Measurements from ENCODE around the gene ROGDI.
A peak's percentile ranks its signal among the peaks of the same experiment; 100 is the strongest.

The ROGDI gene

DNA sequence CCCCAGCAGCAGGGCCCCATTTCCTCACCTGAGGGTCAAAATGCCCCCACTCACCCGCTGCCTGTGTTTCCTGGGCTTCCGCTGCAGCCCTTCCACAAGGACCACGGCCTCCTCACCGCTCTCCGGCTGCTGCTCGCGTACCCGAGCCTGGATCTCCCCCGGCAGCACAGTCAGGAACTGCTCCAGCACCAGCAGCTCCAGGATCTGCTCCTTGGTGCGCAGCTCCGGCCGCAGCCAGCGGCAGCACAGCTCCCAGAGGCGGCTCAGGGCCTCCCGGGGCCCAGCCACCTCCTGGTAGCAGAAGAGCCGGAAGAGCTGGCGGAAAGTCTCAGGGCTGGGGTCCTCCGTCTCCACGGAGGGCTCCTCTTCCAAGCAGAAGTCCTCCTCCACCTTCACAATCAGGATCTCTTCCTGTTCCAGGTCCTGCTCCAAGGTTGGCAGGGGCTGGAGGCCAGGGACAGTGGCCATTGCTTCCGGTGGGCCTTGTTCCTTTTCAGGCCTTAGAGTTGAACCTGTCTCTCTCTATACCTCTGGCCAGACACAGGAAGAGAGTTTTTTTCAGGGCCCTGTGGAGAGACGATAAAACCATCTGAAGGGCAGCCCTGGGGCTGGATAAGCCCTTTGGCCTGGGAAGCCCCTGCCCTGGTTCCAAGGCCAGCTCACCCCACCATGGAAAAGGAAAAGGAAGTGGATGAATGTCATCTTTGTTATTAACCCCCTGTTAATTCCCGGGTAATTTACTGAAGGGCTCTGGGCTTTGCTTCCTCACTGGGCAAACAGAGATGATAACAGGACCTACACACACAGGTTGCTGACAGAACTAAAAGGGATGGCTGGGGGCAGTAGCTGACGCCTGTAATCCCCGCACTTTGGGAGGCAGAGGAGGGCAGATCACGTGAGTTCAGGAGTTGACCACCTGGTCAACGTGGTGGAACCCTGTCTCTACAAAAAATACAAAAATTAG is 36.6 kb downstream of the ROGDI start:
- DNase-seq (ENCODE audit: low spot score): no peak

GRCh38 chr16:4763791-4764190 is 38.6 kb downstream of the ROGDI start:
- DNase-seq (ENCODE audit: low spot score): no peak

GRCh38 chr16:4762205-4762604 is 40.2 kb downstream of the ROGDI start:
- DNase-seq (ENCODE audit: low spot score): no peak

DNA sequence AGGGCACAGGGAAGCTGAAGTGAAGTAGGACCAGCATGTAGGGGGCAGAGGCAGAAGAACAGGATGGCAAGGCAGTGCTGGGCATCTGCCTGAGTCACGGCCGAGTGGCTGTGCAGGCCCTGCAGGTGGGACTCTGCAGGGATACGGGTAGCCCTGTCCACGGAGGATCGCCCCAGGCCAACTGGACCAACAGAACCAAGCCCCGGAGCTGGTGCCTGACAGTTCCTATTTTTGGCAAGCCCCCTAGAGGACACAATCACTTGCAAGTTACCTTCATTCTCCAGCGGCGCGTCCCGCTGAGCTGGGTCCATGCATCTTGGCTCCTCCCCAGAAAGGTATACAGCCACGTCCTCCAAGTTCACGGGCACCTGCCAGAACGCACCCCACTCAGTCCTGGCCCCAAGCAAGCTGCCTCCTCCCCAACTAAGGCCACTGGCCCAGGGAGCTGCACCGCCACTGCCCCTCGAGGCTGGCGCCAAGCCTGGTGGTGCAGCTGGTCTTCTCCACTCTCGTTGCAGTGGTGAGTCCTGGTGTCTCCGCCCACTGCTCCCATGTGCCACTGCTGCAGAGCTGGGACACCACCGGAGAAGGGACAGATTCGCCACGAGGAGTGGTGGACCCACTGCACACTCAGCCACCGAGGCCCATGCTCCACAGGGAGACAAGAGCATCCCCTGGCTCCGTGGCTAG is 42.1 kb downstream of the ROGDI start:
- DNase-seq (ENCODE audit: low spot score): no peak

DNA sequence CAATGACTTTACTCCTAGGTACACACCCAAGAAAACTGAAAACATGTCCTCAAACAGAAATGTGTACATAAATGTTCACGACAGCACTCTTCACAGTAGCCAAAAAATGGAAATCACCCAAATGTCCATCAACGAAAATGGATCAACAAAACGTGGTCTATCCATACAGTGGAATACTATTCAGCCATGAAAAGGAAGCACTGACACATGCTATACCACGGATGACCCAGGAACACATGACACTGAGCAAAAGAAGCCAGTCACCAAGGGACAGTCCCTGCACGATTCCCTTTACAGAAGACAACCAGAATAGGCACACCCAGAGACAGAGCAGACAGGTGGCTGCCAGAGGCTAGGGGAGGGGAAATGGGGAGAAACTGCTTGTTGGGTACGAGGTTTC is 46.7 kb downstream of the ROGDI start:
- DNase-seq (ENCODE audit: low spot score): no peak

GRCh38 chr16:4754865-4755264 is 47.6 kb downstream of the ROGDI start:
- no peak for DNase-seq (ENCODE audit: low spot score)

DNA sequence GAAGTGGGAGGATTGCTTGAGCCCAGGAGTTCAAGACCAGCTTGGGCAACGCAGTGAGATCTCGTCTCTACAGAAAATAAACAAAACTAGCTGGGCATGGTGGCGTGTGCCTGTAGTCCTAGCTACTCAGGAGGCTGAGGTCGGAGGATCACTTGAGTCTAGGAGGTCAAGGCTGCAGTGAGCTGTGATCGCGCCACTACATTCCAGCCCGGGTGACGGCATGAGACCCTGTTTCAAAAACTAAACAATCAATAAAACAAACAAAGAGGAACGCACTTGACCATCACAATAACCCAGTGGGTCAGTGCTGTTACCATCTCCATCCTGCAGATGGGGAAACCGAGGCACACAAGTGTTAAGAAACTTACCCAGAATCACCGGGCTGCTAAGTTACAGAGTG is 49.2 kb downstream of the ROGDI start:
- DNase-seq (ENCODE audit: low spot score): no peak

DNA sequence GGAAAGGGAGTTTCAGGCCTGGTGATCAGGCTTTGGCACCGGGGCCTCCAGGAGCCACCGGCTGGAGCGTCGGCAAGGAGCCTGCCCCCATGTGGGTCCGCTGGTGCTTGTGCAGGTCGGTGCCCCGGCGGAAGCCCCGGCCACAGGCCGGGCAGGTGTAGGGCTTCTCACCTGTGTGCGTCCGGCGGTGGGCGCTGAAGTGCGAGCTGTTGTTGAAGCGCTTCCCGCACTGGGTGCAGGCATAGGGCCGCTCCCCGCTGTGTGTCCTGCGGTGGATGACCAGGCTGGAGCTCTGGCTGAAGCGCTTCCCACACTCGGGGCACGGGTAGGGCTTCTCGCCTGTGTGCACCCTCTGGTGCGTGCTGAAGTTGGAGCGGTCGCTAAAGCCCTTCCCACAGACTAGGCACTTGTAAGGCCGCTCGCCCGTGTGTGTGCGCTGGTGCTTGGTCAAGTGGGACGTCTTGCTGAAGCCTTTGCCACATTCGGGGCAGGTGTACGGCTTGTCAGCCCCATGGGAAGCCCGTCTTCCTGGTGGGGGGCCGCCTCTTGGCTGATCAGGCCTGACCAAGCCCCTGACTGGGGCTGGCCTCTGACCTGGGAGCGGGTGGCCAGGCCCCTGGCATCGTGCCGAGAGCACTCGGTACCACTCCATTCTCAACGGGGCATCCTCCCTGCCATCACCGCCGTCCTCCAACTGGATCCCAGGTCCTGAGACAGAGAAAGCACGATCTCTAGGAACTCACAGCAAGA is 49.9 kb downstream of the ROGDI start:
- DNase-seq (ENCODE audit: low spot score): no peak

GRCh38 chr16:4750896-4751295 is 51.5 kb downstream of the ROGDI start:
- no peak for DNase-seq (ENCODE audit: low spot score)

GRCh38 chr16:4749700-4750257 is 52.7 kb downstream of the ROGDI start:
- DNase-seq (ENCODE audit: low spot score): no peak

DNA sequence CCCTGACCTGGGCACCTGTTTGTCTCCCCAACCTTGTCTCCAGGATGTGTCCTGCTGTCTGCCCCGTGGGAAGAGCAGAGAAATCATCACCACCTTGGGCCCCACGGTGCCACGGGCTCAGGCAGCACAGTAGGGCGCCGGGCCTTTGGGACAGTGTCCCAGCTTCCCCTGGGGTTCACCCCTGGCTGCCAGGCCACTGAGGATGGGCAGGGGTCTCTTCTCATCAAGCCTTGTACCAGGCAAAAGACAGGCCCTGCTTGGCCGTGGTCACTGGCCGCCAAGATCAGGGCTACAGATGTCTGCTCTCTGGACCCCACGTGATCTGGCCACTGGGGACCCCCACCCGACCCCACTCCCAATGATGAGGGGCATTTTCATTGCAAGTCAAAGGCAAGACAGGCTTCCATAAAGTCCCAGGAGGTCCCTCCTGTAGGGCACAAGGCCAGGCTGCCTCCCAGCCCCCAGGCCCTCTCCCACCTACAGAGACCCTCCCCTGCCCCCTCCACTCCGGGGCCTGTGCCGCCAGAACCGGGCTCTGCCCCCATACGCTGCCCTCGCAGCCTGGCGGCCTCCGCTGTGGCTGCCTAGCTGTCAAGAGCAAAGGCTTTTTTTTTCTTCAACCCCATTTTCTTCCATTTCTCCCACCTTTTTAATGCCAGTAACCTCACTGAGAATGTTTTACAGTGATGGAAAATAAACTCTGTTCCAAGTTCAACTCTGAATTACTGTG is 53.6 kb downstream of the ROGDI start:
- DNase-seq (ENCODE audit: low spot score): no peak

DNA sequence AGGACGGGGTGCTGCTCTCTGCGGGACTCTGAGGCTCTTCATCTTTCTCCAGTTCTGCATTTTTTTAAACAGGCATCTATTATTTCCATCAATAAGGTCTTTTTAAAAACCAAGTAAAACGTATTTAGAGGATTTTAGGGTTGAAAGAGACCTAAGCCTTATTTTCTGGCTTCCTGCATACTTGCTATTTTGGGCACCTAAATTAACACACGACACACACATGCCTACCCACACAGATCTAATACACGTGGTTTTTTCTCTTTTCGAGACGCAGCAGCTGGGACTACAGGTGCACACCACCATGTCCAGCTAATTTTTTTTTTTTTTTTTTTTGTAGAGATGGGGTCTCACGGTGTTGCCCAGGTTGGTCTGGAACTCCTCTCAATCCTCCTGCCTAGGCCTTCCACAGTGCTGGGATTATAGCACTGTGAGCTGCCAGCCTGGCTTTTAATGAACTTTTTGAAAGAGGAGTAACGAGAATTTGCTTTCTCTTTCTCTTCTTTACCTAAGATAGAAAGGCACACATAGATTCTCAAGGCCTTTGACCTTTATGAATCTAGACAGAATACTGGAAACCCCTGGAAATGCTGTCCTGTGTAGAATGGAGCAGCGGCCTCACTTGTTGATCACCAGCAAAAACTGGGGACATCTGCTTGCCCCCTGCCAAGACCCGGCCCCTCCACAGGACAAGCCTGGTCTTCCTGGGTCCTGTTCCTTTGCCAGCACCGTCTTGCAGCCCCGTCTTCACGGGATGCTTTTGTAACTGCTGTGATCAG is 54.3 kb downstream of the ROGDI start:
- no peak for DNase-seq (ENCODE audit: low spot score)

GRCh38 chr16:4746991-4747574 is 55.4 kb downstream of the ROGDI start:
- DNase-seq (ENCODE audit: low spot score): peak; percentile 29

All from GM03348 (cell line).